Astrocyte (in vitro differentiated cells and primary cell): ENCODE measurements around the gene IQUB.

Source experiments
- CTCF ChIP-seq: IDR thresholded peaks from 2 replicates; pipeline ENCODE4 v1.5.1; 2011; ENCODE audit warnings: low read depth, mild to moderate bottlenecking, inconsistent platforms, low read length, moderate library complexity; ENCODE audit not compliant: insufficient read depth
- EZH2 ChIP-seq: IDR thresholded peaks from 2 replicates; pipeline ENCODE4 v1.6.1; 2012; ENCODE audit warnings: mild to moderate bottlenecking, low read length, inconsistent platforms; ENCODE audit not compliant: insufficient read depth

- TF ChIP-seq CTCF: no peak
- no peak for TF ChIP-seq EZH2
These were observed 96.9 kb downstream of the IQUB start for GRCh38 chr7:123437447-123437995.
